ENCODE results near the gene RCOR3. TPM values are rescaled to one million over a fixed set of nuclear protein-coding genes. Genes with fewer than 3 reads are reported as not detected.
"Not testable (repeated sequence)": the region's sequence is repeated elsewhere in the genome, so short reads cannot be mapped to it uniquely, and the experiment has no call there.

RCOR3 gene
- total RNA-seq, 2 experiments from 2014 or later: 29.3 to 36.5 TPM

DNA sequence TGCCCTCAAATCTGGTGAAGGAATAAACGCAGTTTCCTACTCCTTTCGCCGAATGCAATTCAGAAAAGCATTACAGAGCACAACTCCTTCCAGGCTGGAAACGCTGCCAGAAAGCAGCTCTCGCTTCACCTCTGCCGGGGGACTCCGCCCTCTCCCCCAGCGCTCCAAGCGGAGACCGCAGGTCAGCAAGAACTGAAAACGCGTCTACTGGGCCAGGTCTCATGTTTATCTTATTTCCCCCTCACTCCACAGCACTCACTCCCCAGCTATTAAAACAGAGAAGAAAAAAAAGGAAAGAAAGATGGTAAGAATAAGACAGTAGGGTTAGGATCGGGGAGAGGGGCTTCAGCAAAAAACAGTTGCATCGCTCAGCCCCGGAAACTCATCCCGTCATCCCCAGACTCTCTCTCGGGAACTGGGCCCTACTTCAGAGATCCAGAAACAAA, 833 bp upstream of the RCOR3 start:
- CTCF ChIA-PET: interaction anchor here (0.7 to 1.5 kb wide), 7 partner anchors 14 to 255 kb away, joined by 3 to 5 read pairs (median 3); partner anchors contain the start of gene KCNH1
- POLR2A ChIA-PET: interaction anchor here (0.6 to 1.2 kb wide), 9 partner anchors 10 to 1232 kb away, joined by 3 to 9 read pairs (median 4); no protein-coding TSS in a partner anchor

DNA sequence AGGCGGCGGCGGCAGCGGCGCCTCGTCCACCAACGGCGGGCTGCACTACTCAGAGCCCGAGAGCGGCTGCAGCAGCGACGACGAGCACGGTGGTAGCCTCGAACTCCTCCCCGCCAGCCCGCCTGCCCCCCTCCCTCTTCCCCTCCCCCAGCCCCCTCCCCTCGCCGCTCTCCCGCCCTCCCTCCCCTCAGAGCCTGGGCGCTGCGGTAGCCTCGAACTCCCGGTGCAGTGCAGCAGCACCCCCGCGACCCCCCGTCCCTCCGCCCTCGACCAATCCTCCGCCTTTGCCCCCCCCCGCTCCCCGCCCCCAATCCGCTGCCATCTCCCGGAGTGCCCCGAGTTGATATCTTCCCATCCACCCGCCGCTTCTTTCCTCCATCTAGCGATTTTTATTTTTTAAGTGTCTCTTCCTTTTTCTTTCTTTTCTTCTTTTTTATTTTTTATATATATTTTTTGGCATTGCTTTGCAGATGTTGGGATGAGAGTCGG, 516 bp downstream of the RCOR3 start:
- ChIA-PET CTCF (no interaction called here), POLR2A (no interaction called here)

DNA sequence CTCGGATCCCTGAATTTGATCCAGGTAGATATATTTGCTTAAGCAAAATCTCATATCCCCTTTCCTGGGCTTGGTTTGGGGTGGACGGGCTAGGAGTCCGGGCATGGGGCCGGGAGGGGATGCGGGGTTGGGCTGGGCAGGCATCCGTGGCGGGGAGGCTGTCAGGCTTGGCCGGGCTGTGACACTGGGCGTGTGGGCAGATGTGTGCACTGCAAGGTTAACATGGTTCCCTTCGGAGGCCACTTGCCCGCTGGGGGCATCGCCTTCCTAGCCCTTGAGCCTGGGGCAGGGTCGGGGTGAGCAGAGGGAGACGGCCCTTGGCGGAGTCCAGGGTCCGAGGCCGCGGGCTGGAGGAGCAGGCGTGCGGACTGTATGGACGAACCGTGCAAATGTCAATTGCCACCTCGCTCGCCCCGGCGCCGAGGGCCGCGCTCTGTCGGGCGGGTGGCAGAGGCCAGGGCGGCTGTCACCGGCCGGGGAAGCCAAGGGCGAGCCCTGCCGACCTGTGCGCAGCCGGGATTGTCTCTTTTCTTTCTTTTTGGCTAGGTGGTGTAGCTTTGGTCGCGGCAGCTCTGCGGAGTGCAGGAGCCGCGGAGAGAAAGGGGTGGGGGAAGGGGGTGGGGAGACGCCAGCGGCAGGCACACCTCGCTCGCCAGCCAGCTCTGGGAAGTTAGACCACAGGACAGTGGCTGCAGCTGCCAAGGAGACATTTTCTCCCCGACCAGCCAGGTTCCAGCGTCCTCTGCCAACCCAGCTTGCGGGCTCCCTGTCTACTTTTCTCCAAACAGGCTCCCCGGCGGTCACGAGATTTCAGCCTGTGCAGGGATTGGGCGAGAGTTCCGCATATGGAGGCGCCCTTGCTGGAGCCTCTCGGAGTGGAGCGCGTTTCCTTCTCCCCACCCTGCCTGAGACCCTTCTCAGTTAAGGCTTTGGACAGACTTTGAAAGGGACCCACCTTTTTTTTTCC, 1.3 kb downstream of the RCOR3 start:
- POLR2A ChIA-PET: interaction anchor here (0.9 to 1.4 kb wide), 2 partner anchors 67 to 886 kb away, joined by 3 read pairs; no protein-coding TSS in a partner anchor
- CTCF ChIA-PET: interaction anchor here (1.0 kb wide), 1 partner anchor 10 kb away, joined by 4 read pairs; no protein-coding TSS in a partner anchor

DNA sequence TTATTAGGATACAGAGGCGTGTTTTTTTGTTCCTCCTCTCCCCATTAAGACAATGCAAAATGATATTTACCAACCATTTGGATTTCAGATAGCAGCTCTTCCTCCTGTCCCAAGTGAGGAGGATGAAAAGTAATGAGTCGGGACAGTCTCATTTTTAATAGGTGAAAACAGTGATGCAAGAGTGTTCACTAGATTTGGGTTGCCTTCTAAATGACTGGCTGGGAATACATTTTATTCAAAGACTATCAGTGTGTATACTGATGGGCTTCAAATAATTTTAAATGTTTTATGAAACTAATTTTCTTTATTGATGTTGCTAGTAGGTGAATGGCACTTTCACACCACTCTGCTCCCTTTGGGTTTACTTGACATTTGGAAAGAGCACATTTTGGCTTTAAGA, 2.1 kb downstream of the RCOR3 start:
- CTCF ChIA-PET: interaction anchor here (0.6 to 1.0 kb wide), 2 partner anchors 10 to 62 kb away, joined by 3 to 4 read pairs; no protein-coding TSS in a partner anchor

DNA sequence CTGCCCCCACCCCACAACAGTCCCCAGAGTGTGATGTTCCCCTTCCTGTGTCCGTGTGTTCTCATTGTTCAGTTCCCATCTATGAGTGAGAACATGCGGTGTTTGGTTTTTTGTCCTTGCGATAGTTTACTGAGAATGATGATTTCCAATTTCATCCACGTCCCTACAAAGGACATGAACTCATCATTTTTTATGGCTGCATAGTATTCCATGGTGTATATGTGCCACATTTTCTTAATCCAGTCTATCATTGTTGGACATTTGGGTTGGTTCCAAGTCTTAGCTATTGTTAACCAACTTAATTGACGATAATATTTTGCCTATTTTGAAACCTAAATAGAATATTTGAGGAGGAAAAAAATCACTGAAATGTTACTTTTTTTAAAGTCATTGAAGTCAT, 3.9 kb downstream of the RCOR3 start:
- CTCF ChIA-PET: not testable (repeated sequence)
- POLR2A ChIA-PET: interaction anchor here (0.6 kb wide), 1 partner anchor 1767 kb away, joined by 3 read pairs; no protein-coding TSS in a partner anchor

More for the DNA sequence above, 2.1 kb downstream of the RCOR3 start:
- POLR2A ChIA-PET: interaction anchor here (0.9 to 1.4 kb wide), 2 partner anchors 66 to 887 kb away, joined by 3 read pairs; no protein-coding TSS in a partner anchor

DNA sequence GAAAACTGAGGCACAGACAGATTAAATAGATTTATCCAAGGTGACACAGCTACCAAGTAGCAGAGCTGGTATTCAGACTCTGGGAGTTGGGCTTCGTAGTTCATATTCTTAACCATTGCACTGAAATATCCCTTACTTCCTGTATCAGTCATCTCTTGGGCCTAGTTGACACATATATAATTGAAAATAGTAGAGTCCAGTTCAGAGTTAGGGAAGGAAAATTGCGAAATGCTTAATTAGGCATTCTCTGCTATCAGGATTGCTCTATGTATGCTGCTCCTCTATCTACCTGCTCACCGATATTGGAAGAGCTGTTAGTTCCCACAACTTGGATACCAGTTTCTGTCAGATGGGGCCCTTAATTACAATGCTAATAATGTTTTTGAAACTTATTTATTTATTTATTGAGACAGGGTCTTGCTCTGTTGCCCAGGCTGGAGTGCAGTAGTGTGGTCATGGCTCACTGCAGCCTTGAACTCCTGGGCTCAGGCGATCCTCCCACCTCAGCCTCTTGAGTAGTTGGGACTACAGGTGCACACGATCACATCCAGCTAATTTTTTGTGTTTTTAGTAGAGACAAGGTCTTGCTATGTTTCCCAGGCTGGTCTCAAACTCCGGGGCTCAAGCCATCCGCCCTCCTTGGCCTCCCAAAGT, 8.2 kb downstream of the RCOR3 start:
- ChIA-PET CTCF (no interaction called here), POLR2A (no interaction called here)

DNA sequence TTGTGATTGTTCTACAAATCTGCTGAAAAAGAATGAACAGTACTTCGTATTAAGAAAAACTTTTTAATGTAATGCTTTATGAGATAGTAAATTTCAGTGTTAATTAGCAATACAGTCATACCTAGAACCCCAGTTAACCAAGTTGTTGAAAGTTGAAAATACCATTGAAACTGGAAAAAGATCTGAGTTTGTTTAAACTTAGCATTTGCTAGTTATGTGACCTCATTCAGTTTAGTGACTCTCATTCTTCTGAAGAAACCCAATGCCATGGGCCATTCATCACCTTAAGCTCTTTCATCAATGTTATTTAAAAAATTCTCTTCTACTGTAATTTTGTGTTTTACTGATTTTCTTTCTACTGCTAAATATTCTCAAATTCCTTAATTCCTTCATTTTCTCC, 20.2 kb downstream of the RCOR3 start:
- POLR2A ChIA-PET: no interaction called here
- CTCF ChIA-PET: no interaction called here

DNA sequence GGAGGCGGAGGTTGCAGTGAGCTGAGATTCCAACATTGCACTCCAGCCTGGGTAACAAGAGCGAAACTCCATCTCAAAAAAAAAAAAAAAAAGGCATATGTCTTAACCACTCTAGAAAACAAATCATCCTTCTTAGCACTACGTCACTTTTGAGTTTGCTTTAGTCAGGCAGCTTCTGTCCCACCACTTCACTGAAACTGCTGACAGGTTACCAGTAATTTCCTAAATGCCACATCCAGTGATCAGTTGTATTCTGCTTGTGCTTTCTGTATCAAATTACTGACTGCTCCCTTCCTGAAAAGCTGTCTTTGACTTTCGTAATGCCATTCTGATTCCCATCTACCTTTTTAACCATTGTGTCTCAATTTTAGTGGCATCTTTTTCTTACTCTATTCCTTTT, 21.7 kb downstream of the RCOR3 start:
- ChIA-PET CTCF (interaction anchor here (1.4 to 1.5 kb wide), 2 partner anchors 43 to 234 kb away, joined by 3 to 4 read pairs; no protein-coding TSS in a partner anchor), POLR2A (interaction anchor here (0.6 to 1.2 kb wide), 3 partner anchors 16 to 147 kb away, joined by 3 to 9 read pairs (median 5); partner anchors contain the start of gene KCNH1)

DNA sequence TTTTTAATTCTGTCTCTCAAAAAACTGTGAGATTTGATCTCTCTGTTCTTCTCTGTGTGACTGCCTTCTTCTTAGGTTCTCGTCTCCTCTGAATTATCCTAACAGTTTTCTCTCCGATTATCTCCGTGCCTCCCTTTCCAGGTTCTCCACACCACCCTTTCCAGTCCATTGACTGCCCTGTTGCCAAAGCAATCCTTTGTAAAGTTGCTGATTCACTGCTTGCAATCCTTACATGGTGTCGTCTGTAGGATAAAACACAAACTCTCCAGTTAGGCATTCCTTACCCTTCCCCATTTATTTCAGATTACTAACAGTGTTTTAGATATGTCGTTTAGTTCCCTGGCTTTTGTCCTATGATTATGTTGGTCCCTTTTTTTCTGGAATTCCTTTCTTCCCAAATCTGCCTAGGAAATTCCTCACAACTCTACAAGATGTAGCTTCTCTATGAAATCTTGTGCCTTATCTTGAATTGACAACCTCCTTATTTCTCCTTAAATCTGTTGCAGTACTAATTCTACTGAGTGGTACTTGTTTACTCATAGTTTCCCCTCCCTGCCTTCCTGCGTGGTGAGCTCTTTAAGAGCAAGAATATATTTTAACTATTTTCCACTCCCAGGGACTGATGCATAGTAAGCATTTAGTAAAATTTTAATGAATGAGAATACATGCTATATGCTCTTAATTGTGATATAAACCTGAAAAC, 22.3 kb downstream of the RCOR3 start:
- ChIA-PET CTCF (interaction anchor here (0.7 to 1.5 kb wide), 2 partner anchors 42 to 187 kb away, joined by 3 to 4 read pairs; no protein-coding TSS in a partner anchor), POLR2A (interaction anchor here (1.1 to 1.2 kb wide), 2 partner anchors 16 to 23 kb away, joined by 3 to 9 read pairs; no protein-coding TSS in a partner anchor)

DNA sequence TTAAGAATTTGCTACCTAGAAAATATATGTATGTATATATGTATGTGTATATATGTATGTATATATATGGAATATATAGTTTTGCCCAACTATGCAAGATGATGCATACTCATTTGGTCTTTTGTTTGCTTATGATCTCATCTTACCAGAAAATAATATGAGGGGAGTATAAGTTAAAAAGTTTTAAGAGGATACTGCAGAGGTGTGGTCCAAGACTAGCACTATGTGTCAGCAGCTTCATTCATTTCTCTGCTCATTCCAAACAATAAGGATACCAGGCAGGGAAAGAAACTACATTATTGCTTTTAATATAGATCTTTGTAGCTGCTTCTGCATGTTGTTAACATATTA, 22.8 kb downstream of the RCOR3 start:
- ChIA-PET POLR2A (no interaction called here), CTCF (interaction anchor here (0.7 kb wide), 1 partner anchor 187 kb away, joined by 4 read pairs; no protein-coding TSS in a partner anchor)

DNA sequence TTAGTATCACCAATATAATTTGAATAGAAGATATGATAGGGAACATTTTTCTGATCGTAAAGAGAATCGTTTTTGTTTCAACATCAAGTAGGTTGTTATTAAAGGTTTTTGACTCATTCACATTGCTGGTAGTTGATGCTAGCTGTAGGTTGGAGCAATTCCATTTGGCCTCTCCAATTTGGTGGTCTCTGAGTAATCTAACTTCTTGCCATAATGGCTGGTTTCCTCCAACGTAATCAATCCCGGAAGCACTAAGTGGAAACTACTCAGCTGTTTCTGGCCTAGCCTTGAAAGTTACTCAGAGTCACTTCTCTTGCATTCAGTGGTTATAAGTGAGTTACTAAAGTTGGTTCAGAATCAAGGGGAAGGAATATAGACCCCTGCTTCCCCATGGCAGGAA, 26.0 kb downstream of the RCOR3 start:
- POLR2A ChIA-PET: no interaction called here
- CTCF ChIA-PET: no interaction called here

DNA sequence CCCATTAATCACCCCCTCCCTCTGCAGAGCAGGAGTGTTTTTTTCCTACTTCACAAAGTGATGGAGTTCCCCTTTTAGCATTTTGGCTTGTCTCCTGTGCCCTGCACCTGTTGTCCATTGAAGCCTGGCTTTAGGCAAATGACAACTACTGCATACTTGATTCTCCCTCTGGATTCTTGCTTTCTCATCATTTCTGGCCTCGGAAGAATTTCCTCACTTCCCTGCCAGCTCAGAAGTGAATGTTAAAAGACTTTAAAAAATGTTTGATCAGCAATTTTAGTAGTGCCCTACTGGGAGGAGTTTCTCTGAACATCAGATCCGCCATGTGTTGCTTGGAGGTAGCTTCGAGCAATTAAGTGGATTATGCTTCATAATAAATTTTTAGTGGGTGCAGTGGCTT, 28.1 kb downstream of the RCOR3 start:
- POLR2A ChIA-PET: no interaction called here
- CTCF ChIA-PET: interaction anchor here (0.6 kb wide), 1 partner anchor 1915 kb away, joined by 3 read pairs; no protein-coding TSS in a partner anchor

DNA sequence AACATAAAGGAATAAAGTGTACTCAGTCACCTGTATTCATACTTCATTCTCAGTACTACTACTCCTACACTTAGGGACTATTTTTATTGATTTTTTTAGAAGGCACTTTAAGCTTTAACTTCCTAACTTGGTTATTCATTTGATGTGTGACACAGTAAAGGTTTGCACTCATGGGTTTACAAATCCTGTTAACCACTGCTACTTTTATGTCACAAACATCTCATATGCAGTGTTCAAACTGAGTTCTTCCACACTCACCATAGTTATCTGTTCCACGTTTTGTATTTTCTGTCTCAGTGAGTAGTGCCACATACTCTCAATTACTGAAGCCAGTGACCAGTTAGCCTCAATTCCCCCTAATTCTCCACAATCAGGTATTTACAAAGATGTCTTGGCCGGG, 33.2 kb downstream of the RCOR3 start:
- ChIA-PET CTCF (no interaction called here), POLR2A (no interaction called here)

DNA sequence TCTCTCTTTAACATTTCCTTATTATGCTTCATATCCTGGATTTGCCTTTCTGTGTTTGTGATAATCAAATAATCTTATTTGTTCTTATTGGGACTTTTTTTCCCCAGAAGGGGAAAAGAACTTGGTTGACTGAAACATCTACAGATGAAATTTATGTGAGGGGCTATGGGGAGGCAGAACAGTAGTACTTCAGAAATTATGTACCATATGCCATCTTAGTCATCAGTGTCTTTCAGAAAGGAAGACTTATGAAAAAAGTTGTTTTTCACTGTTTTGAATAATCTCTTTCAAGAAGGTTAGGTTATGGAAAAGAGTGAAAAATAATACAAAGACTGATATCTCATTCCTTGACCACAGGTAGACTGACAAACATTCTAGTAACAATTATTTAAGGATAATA, 37.2 kb downstream of the RCOR3 start:
- CTCF ChIA-PET: no interaction called here
- POLR2A ChIA-PET: no interaction called here

DNA sequence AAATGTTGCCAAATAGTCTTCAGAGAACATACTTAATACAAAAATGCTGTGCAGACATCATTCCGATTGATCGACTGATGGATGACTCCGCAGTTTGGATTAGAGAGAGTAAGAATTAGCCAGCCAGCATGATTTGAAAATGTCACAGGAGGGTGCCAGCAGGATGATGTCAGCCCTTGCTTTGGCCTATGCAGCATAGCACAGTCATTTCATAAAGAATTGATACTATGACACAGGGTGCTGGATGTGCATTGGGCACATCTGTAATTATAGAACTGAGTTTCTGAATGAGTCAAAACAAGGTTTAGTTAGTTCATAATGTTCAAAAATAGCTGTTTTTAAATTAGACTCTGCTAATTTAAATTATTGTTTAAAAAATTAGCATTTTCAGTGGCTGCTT, 45.9 kb downstream of the RCOR3 start:
- CTCF ChIA-PET: no interaction called here
- POLR2A ChIA-PET: interaction anchor here (0.6 kb wide), 1 partner anchor 47 kb away, joined by 3 read pairs; no protein-coding TSS in a partner anchor

DNA sequence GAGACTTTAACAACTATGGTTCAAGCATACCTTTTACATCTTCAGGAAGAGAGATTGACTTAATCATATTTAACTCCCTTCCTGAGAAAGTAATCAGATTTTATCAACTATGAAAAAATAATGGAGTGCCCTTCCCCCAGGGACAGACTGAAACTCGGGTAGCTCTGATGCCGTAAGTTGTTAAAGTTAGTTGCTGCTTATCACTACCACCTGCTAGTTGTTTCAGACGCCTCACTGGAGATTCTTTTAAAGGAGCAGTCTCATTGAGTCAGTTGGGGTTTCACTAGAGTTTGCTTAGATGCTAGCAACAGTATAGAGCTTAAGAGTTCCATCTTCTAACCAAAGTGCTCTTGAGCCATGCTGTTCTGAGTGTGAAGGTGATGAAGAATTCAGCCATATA, 50.5 kb downstream of the RCOR3 start:
- ChIA-PET CTCF (no interaction called here), POLR2A (no interaction called here)

DNA sequence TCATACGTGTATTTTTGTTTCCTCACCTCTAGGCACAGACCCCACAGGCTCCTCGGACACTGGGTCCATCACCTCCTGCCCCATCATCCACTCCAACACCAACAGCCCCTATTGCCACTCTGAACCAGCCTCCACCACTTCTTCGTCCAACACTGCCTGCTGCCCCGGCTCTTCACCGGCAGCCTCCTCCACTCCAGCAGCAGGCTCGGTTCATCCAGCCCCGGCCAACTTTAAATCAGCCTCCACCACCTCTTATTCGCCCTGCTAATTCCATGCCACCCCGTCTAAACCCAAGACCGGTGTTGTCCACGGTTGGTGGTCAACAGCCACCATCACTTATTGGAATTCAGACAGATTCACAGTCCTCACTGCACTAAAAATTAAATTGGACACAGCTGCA, 54.2 kb downstream of the RCOR3 start:
- POLR2A ChIA-PET: no interaction called here
- CTCF ChIA-PET: no interaction called here

DNA sequence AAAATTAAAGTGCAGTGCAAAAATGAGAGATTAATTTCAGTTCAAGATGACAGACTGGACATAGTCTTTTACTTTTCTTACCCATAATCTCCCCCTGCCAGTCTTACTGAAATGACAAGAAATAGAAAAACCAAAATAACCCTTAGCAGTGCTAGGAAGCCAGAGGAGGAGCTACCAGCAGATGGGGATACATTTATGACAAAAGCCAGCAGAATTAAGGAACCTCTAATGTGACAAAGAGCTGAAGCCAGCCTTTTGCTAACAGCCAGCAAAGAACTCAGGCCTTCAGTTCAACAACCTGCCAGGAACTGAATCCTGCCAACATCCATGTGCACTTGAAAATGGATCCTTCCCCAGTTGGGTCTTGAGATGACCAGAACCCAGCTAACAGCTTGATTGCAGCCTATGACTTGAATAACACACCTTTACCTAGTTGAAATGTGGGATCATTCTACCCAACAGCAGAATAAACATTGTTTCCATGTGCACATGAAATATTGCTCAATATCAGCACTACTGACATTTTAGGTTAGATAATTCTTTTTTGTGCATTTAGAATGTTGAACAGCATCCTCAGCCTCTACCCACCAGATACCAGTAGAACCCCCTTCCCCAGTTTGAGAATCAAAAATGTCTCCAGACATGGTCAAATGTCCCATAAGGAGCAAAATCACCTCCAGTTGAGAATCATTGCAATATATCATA, 59.6 kb downstream of the RCOR3 start:
- POLR2A ChIA-PET: interaction anchor here (0.6 kb wide), 1 partner anchor 32 kb away, joined by 4 read pairs; no protein-coding TSS in a partner anchor

DNA sequence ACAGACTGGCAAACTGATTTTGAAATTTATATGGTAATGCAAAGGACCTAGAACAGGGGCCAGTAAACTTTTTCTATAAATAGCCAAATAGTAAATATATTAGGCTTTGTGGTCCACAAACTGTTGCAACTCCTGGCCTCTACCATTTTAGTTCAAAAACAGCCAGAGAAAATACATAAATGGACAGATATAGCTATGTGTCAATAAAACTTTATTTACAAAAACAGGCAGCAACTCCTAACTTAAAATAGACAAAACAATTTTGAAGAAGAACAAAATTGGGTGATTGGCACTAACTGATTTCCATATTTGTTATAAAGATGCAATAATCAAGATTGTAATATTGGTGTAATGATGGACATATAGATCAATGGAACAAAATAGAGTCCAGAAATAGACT, 60.7 kb downstream of the RCOR3 start:
- ChIA-PET CTCF (no interaction called here), POLR2A (no interaction called here)

More for the DNA sequence above, 59.6 kb downstream of the RCOR3 start:
- CTCF ChIA-PET: no interaction called here

Measured in activated CD8-positive, alpha-beta memory T cell treated with anti-CD3 and anti-CD28 coated beads for 36 hours (primary cell).